Mesenchymal stem cell (in vitro differentiated cells and primary cell): ENCODE results near the gene TARS3.
"Not testable (repeated sequence)": the region's sequence is repeated elsewhere in the genome, so short reads cannot be mapped to it uniquely, and the experiment has no call there.

Experiments used
- DNase-seq: peaks from one replicate; pipeline ENCODE4 v3.0.0-alpha.2; 2013
- H2AFZ ChIP-seq: one replicate; pipeline ENCODE4 v1.6.1; 2013; ENCODE audit warnings: low read depth, mild to moderate bottlenecking, control low read depth, inconsistent platforms, low read length, moderate library complexity
- H2AK5ac ChIP-seq: 2 replicates; pipeline ENCODE4 v1.6.1; 2013; ENCODE audit warnings: low read length, moderate library complexity, mild to moderate bottlenecking, inconsistent platforms; ENCODE audit not compliant: severe bottlenecking
- H2BK120ac ChIP-seq: one replicate; pipeline ENCODE4 v1.6.1; 2013; ENCODE audit warnings: low read depth, mild to moderate bottlenecking, inconsistent platforms, low read length, moderate library complexity
- H2BK12ac ChIP-seq, 2 experiments: one replicate each; pipeline ENCODE4 v1.6.1; 2013; ENCODE audit warnings: inconsistent platforms in 2 of 2, low read length in 2 of 2, mild to moderate bottlenecking in 2 of 2, moderate library complexity in 2 of 2, control low read depth in 1 of 2
- H2BK15ac ChIP-seq: one replicate; pipeline ENCODE4 v1.6.1; 2013; ENCODE audit warnings: mild to moderate bottlenecking, low read depth, inconsistent platforms; ENCODE audit not compliant: poor library complexity, severe bottlenecking
- H2BK5ac ChIP-seq: 2 replicates; pipeline ENCODE4 v1.6.1; 2013; ENCODE audit warnings: low read depth, mild to moderate bottlenecking, low read length, control low read depth, inconsistent platforms; ENCODE audit not compliant: poor library complexity, severe bottlenecking
- H3K14ac ChIP-seq, 2 experiments: one replicate each; pipeline ENCODE4 v1.6.1; 2013; ENCODE audit warnings: inconsistent platforms in 2 of 2, low read length in 2 of 2, control low read depth in 1 of 2, mild to moderate bottlenecking in 1 of 2, moderate library complexity in 1 of 2
- H3K18ac ChIP-seq, 2 experiments: one replicate each; pipeline ENCODE4 v1.6.1; 2013; ENCODE audit warnings: inconsistent platforms in 2 of 2, low read length in 2 of 2, control low read depth in 1 of 2, low read depth in 1 of 2, mild to moderate bottlenecking in 1 of 2
- H3K23ac ChIP-seq, 2 experiments: one replicate each; pipeline ENCODE4 v1.6.1; 2013; ENCODE audit warnings: inconsistent platforms in 2 of 2, low read length in 2 of 2, mild to moderate bottlenecking in 2 of 2, moderate library complexity in 2 of 2, control low read depth in 1 of 2
- H3K27ac ChIP-seq: 2 replicates; pipeline ENCODE4 v1.5.1; 2013; ENCODE audit warnings: mild to moderate bottlenecking, moderate library complexity, low read length, control low read depth, inconsistent platforms; ENCODE audit not compliant: poor library complexity, severe bottlenecking
- H3K27me3 ChIP-seq, 2 experiments: 2 replicates each; pipeline versions ENCODE4 v1.6.1 to v1.7.0; 2013; ENCODE audit warnings: low read length in 2 of 2, mild to moderate bottlenecking in 2 of 2, moderate library complexity in 2 of 2, control low read depth in 1 of 2, inconsistent platforms in 1 of 2; ENCODE audit not compliant: control insufficient read depth in 1 of 2, insufficient read depth in 1 of 2
- H3K36me3 ChIP-seq, 2 experiments: 2 replicates each; pipeline versions ENCODE4 v1.6.1 to v1.7.0; 2013; ENCODE audit warnings: low read length in 2 of 2, control low read depth in 1 of 2, inconsistent platforms in 1 of 2, low read depth in 1 of 2, mild to moderate bottlenecking in 1 of 2; ENCODE audit not compliant: insufficient read depth in 2 of 2, control insufficient read depth in 1 of 2
- H3K4ac ChIP-seq, 2 experiments: one replicate each; pipeline ENCODE4 v1.6.1; 2013; ENCODE audit warnings: inconsistent platforms in 2 of 2, low read length in 2 of 2, mild to moderate bottlenecking in 2 of 2, moderate library complexity in 2 of 2, control low read depth in 1 of 2, low read depth in 1 of 2
- H3K4me1 ChIP-seq: 2 replicates; pipeline ENCODE4 v1.6.1; 2013; ENCODE audit warnings: low read depth, low read length, control low read depth; ENCODE audit not compliant: control insufficient read depth, insufficient read depth
- H3K4me2 ChIP-seq: 2 replicates; pipeline ENCODE4 v1.6.1; 2013; ENCODE audit warnings: low read length, mild to moderate bottlenecking, inconsistent platforms; ENCODE audit not compliant: poor library complexity, severe bottlenecking
- H3K4me3 ChIP-seq, 2 experiments: 2 replicates each; pipeline versions ENCODE4 v1.5.1 to v1.7.0; 2013; ENCODE audit warnings: low read length in 2 of 2, mild to moderate bottlenecking in 2 of 2, control low read depth in 1 of 2, low read depth in 1 of 2; ENCODE audit not compliant: insufficient read depth in 1 of 2
- H3K79me1 ChIP-seq: replicated peaks from 2 replicates; pipeline ENCODE4 v1.6.1; 2013; ENCODE audit warnings: mild to moderate bottlenecking, control low read depth, low read length, inconsistent platforms; ENCODE audit not compliant: poor library complexity, severe bottlenecking
- H3K9ac ChIP-seq: 2 replicates; pipeline ENCODE4 v1.7.0; 2013; ENCODE audit warnings: mild to moderate bottlenecking, low read length, moderate library complexity
- H3K9me3 ChIP-seq: 2 replicates; pipeline ENCODE4 v1.7.0; 2013; ENCODE audit warnings: mild to moderate bottlenecking, low read length; ENCODE audit not compliant: control insufficient read depth
- H4K8ac ChIP-seq: one replicate; pipeline ENCODE4 v1.6.1; 2013; ENCODE audit warnings: inconsistent platforms, mild to moderate bottlenecking, low read length, moderate library complexity
- H4K91ac ChIP-seq: one replicate; pipeline ENCODE4 v1.6.1; 2013; ENCODE audit warnings: mild to moderate bottlenecking, low read length, inconsistent platforms
- WGBS: methylation state at CpG from one replicate; pipeline ENCODE4 v1.1.7; 2013; ENCODE audit warnings: mixed read lengths; 5-methylcytosine and 5-hydroxymethylcytosine counted together

TARS3 gene

DNA sequence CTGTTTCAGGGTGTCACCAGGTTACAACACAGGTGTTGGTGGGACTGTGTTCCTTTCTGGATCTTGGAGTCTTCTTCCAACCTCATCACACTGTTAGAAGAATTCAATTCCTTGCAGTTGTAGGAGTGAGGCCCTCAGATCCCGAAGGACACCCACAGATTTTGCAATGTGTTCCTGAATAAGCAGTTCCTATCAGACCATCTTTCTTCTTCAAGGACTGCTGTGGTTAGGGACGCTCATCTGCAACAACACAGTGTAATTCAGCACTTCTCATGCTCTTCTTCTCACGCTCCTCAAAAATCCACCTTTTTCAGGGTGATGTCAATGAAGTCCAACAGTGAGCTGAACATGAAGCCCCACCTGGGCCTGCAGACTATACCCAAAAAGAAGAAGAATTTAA, 90.9 kb downstream of the TARS3 start:
- no peak overlapping the region for H2BK15ac ChIP-seq
- H3K9ac ChIP-seq, result no peak overlapping the region
- 97% methylated on average over 3 of the region's 3 CpGs for WGBS
- peaks cover 1% of the 10 kb centered on the region for H3K4me1 ChIP-seq
- H3K18ac ChIP-seq, result no peak overlapping the region
- no peak overlapping the region for H3K4me3 ChIP-seq
- H3K4me2 ChIP-seq, result no peak overlapping the region
- no peak overlapping the region for H2BK12ac ChIP-seq
- no peak overlapping the region for H3K23ac ChIP-seq
- peaks cover under 1% of the 10 kb centered on the region for H3K79me1 ChIP-seq
- H2BK120ac ChIP-seq, result no peak overlapping the region
- DNase-seq, result no peak
- no peak overlapping the region for H4K91ac ChIP-seq
- no peaks in the 10 kb centered on the region for H3K9me3 ChIP-seq
- no peak overlapping the region for H4K8ac ChIP-seq
- H3K27ac ChIP-seq, result no peak overlapping the region
- peaks cover 0 to 13% of the 10 kb centered on the region in 2 experiments for H3K36me3 ChIP-seq
- no peak overlapping the region for H3K4ac ChIP-seq
- no peaks in the 10 kb centered on the region for H3K27me3 ChIP-seq
- H3K14ac ChIP-seq, result no peak overlapping the region
- no peak overlapping the region for H2AFZ ChIP-seq
- no peak overlapping the region for H2AK5ac ChIP-seq
- H2BK5ac ChIP-seq, result no peak overlapping the region

DNA sequence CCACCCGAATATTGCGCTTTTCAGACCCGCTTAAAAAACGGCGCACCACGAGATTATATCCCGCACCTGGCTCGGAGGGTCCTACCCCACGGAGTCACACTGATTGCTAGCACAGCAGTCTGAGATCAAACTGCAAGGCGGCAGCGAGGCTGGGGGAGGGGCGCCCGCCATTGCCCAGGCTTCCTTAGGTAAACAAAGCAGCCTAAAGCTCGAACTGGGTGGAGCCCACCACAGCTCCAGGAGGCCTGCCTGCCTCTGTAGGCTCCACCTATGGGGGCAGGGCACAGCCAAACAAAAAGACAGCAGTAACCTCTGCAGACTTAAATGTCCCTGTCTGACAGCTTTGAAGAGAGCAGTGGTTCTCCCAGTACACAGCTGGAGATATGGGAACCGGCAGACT, 97.5 kb downstream of the TARS3 start:
- not testable (repeated sequence) for H3K4me3 ChIP-seq, H2BK12ac ChIP-seq, H3K4me1 ChIP-seq, H3K27me3 ChIP-seq, H2AK5ac ChIP-seq, H2BK120ac ChIP-seq, H4K91ac ChIP-seq, H2BK5ac ChIP-seq, H3K4me2 ChIP-seq, H3K36me3 ChIP-seq, H2BK15ac ChIP-seq, H3K9me3 ChIP-seq, H3K23ac ChIP-seq, H3K27ac ChIP-seq, H3K18ac ChIP-seq, H4K8ac ChIP-seq, H3K79me1 ChIP-seq, H2AFZ ChIP-seq, H3K14ac ChIP-seq, H3K9ac ChIP-seq, H3K4ac ChIP-seq, DNase-seq
- 87% methylated on average over 15 of the region's 15 CpGs for WGBS

DNA sequence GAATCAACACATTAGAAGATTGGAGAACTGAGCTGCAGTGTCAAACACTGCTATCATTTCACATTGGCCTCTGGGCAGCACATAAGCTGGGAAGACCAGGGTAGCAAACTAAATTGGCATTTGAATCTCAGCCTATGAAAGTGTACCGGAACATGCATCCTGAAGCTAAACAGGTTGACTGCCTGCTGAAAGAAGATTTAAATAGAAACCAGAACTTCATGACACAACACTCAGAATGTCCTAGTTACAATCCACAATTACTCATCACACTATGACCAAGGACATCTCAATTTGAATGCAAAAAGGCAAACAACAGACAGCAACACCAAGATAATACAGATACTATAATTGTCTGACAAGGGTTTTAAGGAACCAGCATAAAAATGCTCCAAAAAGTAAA, 98.3 kb downstream of the TARS3 start:
- H3K4me3 ChIP-seq, result no peak overlapping the region
- H3K14ac ChIP-seq, result no peak overlapping the region
- H3K4ac ChIP-seq, result no peak overlapping the region
- H3K18ac ChIP-seq, result no peak overlapping the region
- peaks cover 5% of the 10 kb centered on the region for H3K79me1 ChIP-seq
- H3K9me3 ChIP-seq, result no peaks in the 10 kb centered on the region
- H3K23ac ChIP-seq, result no peak overlapping the region
- H2BK15ac ChIP-seq, result no peak overlapping the region
- H2AFZ ChIP-seq, result no peak overlapping the region
- H3K9ac ChIP-seq, result no peak overlapping the region
- no peak overlapping the region for H3K4me2 ChIP-seq
- H4K91ac ChIP-seq, result no peak overlapping the region
- no peak overlapping the region for H2BK12ac ChIP-seq
- H3K27ac ChIP-seq, result no peak overlapping the region
- DNase-seq, result no peak
- no peak overlapping the region for H4K8ac ChIP-seq
- peaks cover 0 to 4% of the 10 kb centered on the region in 2 experiments for H3K36me3 ChIP-seq
- H2BK120ac ChIP-seq, result no peak overlapping the region
- no peak overlapping the region for H2BK5ac ChIP-seq
- no peaks in the 10 kb centered on the region for H3K4me1 ChIP-seq
- no peaks in the 10 kb centered on the region for H3K27me3 ChIP-seq
- H2AK5ac ChIP-seq, result no peak overlapping the region
- WGBS, result 96% methylated on average over 1 of the region's 1 CpG

DNA sequence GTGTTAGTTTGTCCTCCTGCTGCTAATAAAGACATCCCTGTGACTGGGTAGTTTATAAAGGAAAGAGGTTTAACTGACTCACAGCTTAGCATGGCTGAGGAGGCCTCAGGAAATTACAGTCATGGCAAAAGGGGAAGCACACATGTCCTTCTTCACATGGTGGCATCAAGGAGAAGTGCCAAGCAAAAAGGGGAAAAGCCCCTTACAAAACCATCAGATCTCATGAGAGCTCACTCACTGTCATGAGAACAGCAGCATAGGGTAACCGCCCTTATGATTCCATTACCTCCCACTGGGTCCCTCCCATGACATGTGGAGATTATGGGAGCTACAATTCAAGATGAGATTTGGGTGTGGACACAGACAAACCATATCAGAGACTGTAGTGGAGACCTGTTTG, 99.1 kb downstream of the TARS3 start:
- no CpG with 5 or more reads among the region's 1 CpG for WGBS
- Histone ChIP-seq H4K91ac (no peak overlapping the region), H3K4me2 (no peak overlapping the region), H3K18ac (no peak overlapping the region), H3K14ac (no peak overlapping the region), H3K4ac (no peak overlapping the region), H2AFZ (no peak overlapping the region), H2BK12ac (no peak overlapping the region), H3K9ac (no peak overlapping the region), H2AK5ac (no peak overlapping the region), H2BK15ac (no peak overlapping the region), H3K79me1 (peaks cover 5% of the 10 kb centered on the region), H3K4me1 (peaks cover 2% of the 10 kb centered on the region), H3K23ac (no peak overlapping the region), H3K36me3 (peaks cover 0 to 4% of the 10 kb centered on the region in 2 experiments), H3K9me3 (no peaks in the 10 kb centered on the region), H3K27me3 (no peaks in the 10 kb centered on the region), H4K8ac (no peak overlapping the region), H3K27ac (no peak overlapping the region), H2BK5ac (no peak overlapping the region), H3K4me3 (no peak overlapping the region), H2BK120ac (no peak overlapping the region)
- DNase-seq, result no peak
